HK-2 (cell line): ENCODE data around the gene MRPS23.
A peak's percentile ranks its signal among the peaks of the same experiment; 100 is the strongest.

ENCODE experiments used
- DNase-seq: peaks from one replicate; pipeline ENCODE4 v3.0.0-alpha.2; 2018; ENCODE audit not compliant: unreplicated experiment

MRPS23 gene

GRCh38 chr17:57838453-57838852 is 11.4 kb downstream of the MRPS23 start:
- DNase-seq: no peak

GRCh38 chr17:57835333-57835900 is 14.4 kb downstream of the MRPS23 start:
- DNase-seq: no peak

- peak; percentile 61 for DNase-seq
Observed at GRCh38 chr17:57834146-57834741, 15.6 kb downstream of the MRPS23 start.

- DNase-seq: peak; percentile 29
Observed at GRCh38 chr17:57833179-57833939, 16.5 kb downstream of the MRPS23 start.

- no peak for DNase-seq
Observed at GRCh38 chr17:57832314-57833178, 17.3 kb downstream of the MRPS23 start.

- no peak for DNase-seq
Observed at GRCh38 chr17:57830880-57831279, 19.0 kb downstream of the MRPS23 start.

- DNase-seq: peak; percentile 28
Observed at GRCh38 chr17:57823469-57824401, 26.1 kb downstream of the MRPS23 start.

GRCh38 chr17:57819867-57820266 is 30.0 kb downstream of the MRPS23 start:
- DNase-seq: no peak

- DNase-seq: peak; percentile 16
Observed at GRCh38 chr17:57819285-57819684, 30.6 kb downstream of the MRPS23 start.

- no peak for DNase-seq
Observed at GRCh38 chr17:57818066-57818465, 31.8 kb downstream of the MRPS23 start.

GRCh38 chr17:57817299-57817698 is 32.5 kb downstream of the MRPS23 start:
- no peak for DNase-seq

GRCh38 chr17:57814421-57814820 is 35.4 kb downstream of the MRPS23 start:
- no peak for DNase-seq

- DNase-seq: no peak
Observed at GRCh38 chr17:57811638-57812280, 38.1 kb downstream of the MRPS23 start.

GRCh38 chr17:57810721-57811637 is 38.9 kb downstream of the MRPS23 start:
- DNase-seq: no peak

- no peak for DNase-seq
Observed at GRCh38 chr17:57809879-57810278, 40.0 kb downstream of the MRPS23 start.

- no peak for DNase-seq
Observed at GRCh38 chr17:57808882-57809281, 41.0 kb downstream of the MRPS23 start.

- DNase-seq: no peak
Observed at GRCh38 chr17:57806167-57806830, 43.5 kb downstream of the MRPS23 start.

- DNase-seq: no peak
Observed at GRCh38 chr17:57803021-57803420, 46.8 kb downstream of the MRPS23 start.
